Activated T-helper 2 cell treated with anti-CD3 and anti-CD28 coated beads, Interferon-gamma antibody, Interleukin-2, Interleukin-4, amounts not matched to agents 10 μg/mL and 5 μg/mL and 100 μg/mL, durations not matched to agents 14 hours and 24 hours and 36 hours (primary cell): ENCODE data around the gene LMTK3. TPM values are rescaled to one million over a fixed set of nuclear protein-coding genes. Genes with fewer than 3 reads are reported as not detected.

Experiments used
- total RNA-seq: library from RNA; stranded (reverse); gene quantifications from 2 replicates; pipeline ENCODE4 v1.2.3, GENCODE V29; 2022

The LMTK3 gene
- total RNA-seq, 1 donor from 2014 or later, result 5.1 TPM

Other genes with a start within 250 kb of the LMTK3 start
- gene ZNF114, start 241.8 kb downstream of the LMTK3 start, total RNA-seq, result 0.37 and 0.94 TPM in 2 replicates
- 318 and 329 TPM in 2 replicates for gene EMP3, start 186.3 kb downstream of the LMTK3 start, total RNA-seq
- gene TMEM143, start 147.9 kb downstream of the LMTK3 start, total RNA-seq, result 12.8 and 13.1 TPM in 2 replicates
- gene SYNGR4, start 147.5 kb downstream of the LMTK3 start, total RNA-seq, result not detected in 2 replicates
- gene KDELR1, start 120.3 kb downstream of the LMTK3 start, total RNA-seq, result 80.2 and 87.8 TPM in 2 replicates
- 0.34 and 0.39 TPM in 2 replicates for gene GRIN2D, start 118.2 kb downstream of the LMTK3 start, total RNA-seq
- 77.6 and 77.8 TPM in 2 replicates for gene GRWD1, start 65.9 kb downstream of the LMTK3 start, total RNA-seq
- 2.0 and 2.1 TPM in 2 replicates for gene KCNJ14, start 56.3 kb downstream of the LMTK3 start, total RNA-seq
- gene CYTH2, start 42.5 kb downstream of the LMTK3 start, total RNA-seq, result 37.7 and 38.6 TPM in 2 replicates
- not detected in 2 replicates for gene SULT2B1, start 40.3 kb upstream of the LMTK3 start, total RNA-seq
- gene SPACA4, start 94.9 kb upstream of the LMTK3 start, total RNA-seq, result not detected in 2 replicates
- 4.3 and 6.4 TPM in 2 replicates for gene FAM83E, start 103.2 kb upstream of the LMTK3 start, total RNA-seq
- 1,853 and 1,861 TPM in 2 replicates for gene RPL18, start 107.3 kb upstream of the LMTK3 start, total RNA-seq
- gene SPHK2, start 107.7 kb upstream of the LMTK3 start, total RNA-seq, result 34.3 and 35.0 TPM in 2 replicates
- gene DBP, start 125.5 kb upstream of the LMTK3 start, total RNA-seq, result 7.3 and 7.9 TPM in 2 replicates
- 5.4 and 6.5 TPM in 2 replicates for gene CA11, start 134.4 kb upstream of the LMTK3 start, total RNA-seq
- 0.46 and 0.55 TPM in 2 replicates for gene NTN5, start 161.2 kb upstream of the LMTK3 start, total RNA-seq
- not detected in 2 replicates for gene FUT2, start 184.1 kb upstream of the LMTK3 start, total RNA-seq
- 1.2 and 1.3 TPM in 2 replicates for gene MAMSTR, start 207.9 kb upstream of the LMTK3 start, total RNA-seq
- gene RASIP1, start 228.8 kb upstream of the LMTK3 start, total RNA-seq, result 0.57 and 1.0 TPM in 2 replicates
- gene IZUMO1, start 235.1 kb upstream of the LMTK3 start, total RNA-seq, result 0.21 TPM in 1 of 2 replicates, not detected in the other
- gene FUT1, start 240.8 kb upstream of the LMTK3 start, total RNA-seq, result 0.27 and 0.64 TPM in 2 replicates
- not detected in 2 replicates for gene FGF21, start 243.7 kb upstream of the LMTK3 start, total RNA-seq